ENCODE results near the gene TPST2.

Gene TPST2

DNA sequence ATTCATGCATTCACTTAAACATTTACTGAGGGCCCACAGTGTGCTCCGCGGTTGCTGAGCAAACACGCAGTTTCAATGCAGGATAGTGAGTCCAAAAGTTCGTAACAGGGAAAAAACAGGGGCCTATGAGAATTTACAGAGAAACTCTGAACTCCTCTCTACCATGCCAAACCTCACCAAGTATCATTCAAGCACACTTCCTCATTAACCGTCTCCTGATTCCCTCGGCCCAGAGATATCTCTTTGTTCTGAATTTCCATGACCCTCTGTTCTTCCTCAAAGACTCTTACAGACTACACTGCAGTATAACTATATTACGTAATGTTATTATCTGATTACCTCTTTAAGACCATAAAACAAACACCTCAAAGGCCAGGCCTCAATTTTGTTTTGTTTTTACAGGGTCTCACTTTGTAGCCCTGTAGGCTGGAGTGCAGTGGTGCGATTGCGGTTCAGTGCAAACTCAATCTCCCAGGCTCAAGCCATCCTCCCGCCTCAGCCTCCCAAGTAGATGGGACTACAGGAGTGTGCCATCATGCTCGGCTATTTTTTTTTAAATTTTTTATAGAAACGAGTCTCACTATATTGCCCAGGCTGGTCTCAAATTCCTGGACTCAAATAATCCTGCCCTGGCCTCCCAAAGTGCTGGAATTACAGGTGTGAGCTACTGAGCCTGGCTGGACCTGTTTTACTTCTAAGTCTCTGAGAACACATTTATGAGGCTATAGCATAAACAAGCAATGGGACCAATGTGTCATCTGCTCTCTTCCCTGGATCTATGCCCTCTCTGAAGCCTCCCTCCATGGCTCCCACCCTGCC lies 109.9 kb downstream of the TPST2 start:
- H3K4me3 ChIP-seq (ENCODE audit: low read length) = no peak overlapping the region
- WGBS (ENCODE audit: insufficient coverage, insufficient read length) = no CpG with 5 or more reads among the region's 12 CpGs
- DNase-seq (ENCODE audit: low read depth, low spot score) = no peak

DNA sequence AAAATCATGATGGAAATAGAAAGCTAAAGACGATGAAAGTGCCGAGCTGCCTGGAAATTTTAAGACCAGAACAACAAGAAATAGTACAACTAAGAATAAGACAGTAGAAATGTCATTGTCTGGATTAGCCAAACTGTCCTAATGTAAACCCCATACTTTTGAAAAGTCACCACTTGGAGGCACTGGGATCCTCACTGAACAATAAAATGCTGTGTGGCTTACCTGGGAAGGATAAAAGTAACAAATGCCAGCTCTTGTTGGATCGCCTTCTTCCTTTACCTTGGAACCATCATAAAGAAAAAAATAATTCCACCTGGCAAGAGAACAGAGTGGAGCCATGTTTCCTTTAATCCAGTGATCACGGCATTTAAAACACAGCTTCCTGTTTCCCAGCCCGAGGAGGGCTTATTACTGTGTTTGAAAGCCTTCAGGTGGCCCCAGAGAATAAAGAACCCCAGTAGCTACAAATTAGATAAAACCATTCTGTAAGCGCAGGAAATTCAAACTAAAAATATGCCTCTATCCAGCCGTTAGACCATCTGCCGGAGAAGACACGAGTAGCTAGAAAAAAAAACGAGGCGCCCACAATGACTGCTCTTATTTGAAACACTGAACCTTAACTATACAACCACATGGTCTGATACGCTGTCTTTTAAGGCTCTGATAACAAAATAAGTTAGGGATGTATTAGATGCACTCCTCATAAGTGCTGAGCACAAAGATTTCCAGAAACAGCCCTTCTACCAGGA lies 110.7 kb downstream of the TPST2 start:
- Histone ChIP-seq H3K36me3 (ENCODE audit: control insufficient read depth, insufficient read depth, low read length) (no peaks in the 10 kb centered on the region; the same call in 1 of the 2 replicates), H3K4me3 (ENCODE audit: low read length) (no peak overlapping the region), H3K27me3 (ENCODE audit: control insufficient read depth, insufficient read depth, low read length) (no peaks in the 10 kb centered on the region), H3K9me3 (ENCODE audit: control insufficient read depth, insufficient read depth, low read length) (no peaks in the 10 kb centered on the region), H3K4me1 (ENCODE audit: control insufficient read depth, insufficient read depth, low read length) (peaks cover 1% of the 10 kb centered on the region; the same call in 1 of the 2 replicates), H3K27ac (ENCODE audit: low read length) (no peak overlapping the region)
- DNase-seq (ENCODE audit: low read depth, low spot score) = no peak
- WGBS (ENCODE audit: insufficient coverage, insufficient read length) = no CpG with 5 or more reads among the region's 12 CpGs

More for the DNA sequence above, 109.9 kb downstream of the TPST2 start:
- Histone ChIP-seq H3K4me1 (ENCODE audit: control insufficient read depth, insufficient read depth, low read length) (peaks cover 1% of the 10 kb centered on the region; the same call in 1 of the 2 replicates), H3K9me3 (ENCODE audit: control insufficient read depth, insufficient read depth, low read length) (no peaks in the 10 kb centered on the region), H3K27ac (ENCODE audit: low read length) (no peak overlapping the region), H3K36me3 (ENCODE audit: control insufficient read depth, insufficient read depth, low read length) (no peaks in the 10 kb centered on the region; the same call in 1 of the 2 replicates), H3K27me3 (ENCODE audit: control insufficient read depth, insufficient read depth, low read length) (no peaks in the 10 kb centered on the region)

DNA sequence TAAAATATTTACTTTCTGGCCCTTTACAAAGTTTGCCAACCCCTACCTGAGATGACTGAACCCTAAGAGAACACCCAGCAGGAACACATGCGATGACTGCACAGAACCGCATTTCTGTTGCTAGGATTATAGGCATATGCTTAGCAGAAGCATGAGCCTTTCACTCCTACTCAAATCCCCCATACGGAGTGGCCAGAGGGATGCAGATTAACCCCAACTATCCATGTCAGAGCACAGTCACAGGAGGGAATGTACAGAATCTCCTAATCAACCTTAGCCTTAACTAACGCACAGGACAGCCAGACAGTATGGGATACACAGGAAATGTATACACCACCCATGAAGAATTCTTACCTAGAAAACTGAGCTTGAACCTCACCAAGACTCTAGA lies 112.6 kb downstream of the TPST2 start:
- Histone ChIP-seq H3K4me1 (ENCODE audit: control insufficient read depth, insufficient read depth, low read length) (no peaks in the 10 kb centered on the region), H3K9me3 (ENCODE audit: control insufficient read depth, insufficient read depth, low read length) (no peaks in the 10 kb centered on the region), H3K36me3 (ENCODE audit: control insufficient read depth, insufficient read depth, low read length) (no peaks in the 10 kb centered on the region; the same call in 1 of the 2 replicates), H3K27me3 (ENCODE audit: control insufficient read depth, insufficient read depth, low read length) (no peaks in the 10 kb centered on the region), H3K4me3 (ENCODE audit: low read length) (no peak overlapping the region), H3K27ac (ENCODE audit: low read length) (no peak overlapping the region)
- no peak for DNase-seq (ENCODE audit: low read depth, low spot score)
- no CpG with 5 or more reads among the region's 4 CpGs for WGBS (ENCODE audit: insufficient coverage, insufficient read length)

DNA sequence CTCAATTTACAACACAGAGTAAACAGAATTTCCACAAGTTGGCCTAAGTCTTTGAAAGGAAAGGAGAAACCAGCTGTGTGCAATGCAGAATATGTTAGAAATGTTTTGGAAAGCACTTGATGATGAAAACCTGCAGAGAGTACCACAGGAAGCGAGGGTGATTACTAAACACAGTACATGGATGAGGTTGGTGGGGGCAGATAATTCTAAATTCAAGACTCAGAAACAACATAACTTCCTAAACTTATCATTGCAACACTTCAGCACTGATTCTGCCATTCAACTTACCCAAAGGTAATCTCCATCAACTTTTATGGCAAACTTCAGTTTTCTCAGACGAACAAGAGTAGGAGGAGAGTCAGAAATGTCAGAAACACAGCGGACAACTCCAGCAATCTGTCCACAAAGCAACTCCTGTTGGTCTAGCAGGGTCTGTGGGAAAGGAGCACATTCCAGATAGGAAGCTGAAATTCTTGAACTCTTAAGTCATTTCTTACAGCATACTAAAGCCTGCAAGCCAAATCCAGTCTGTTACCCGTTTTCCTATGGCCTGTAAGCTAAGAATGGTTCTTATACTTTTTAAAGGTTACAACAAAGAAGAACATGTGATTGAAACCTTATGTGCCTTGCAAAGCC lies 113.1 kb downstream of the TPST2 start:
- H3K27me3 ChIP-seq (ENCODE audit: control insufficient read depth, insufficient read depth, low read length) = no peaks in the 10 kb centered on the region
- no peak overlapping the region for H3K27ac ChIP-seq (ENCODE audit: low read length)
- no peak for DNase-seq (ENCODE audit: low read depth, low spot score)
- no peaks in the 10 kb centered on the region for H3K9me3 ChIP-seq (ENCODE audit: control insufficient read depth, insufficient read depth, low read length)
- H3K4me1 ChIP-seq (ENCODE audit: control insufficient read depth, insufficient read depth, low read length) = no peaks in the 10 kb centered on the region
- WGBS (ENCODE audit: insufficient coverage, insufficient read length) = no CpG with 5 or more reads among the region's 4 CpGs
- no peak overlapping the region for H3K4me3 ChIP-seq (ENCODE audit: low read length)
- no peaks in the 10 kb centered on the region; the same call in 1 of the 2 replicates for H3K36me3 ChIP-seq (ENCODE audit: control insufficient read depth, insufficient read depth, low read length)

DNA sequence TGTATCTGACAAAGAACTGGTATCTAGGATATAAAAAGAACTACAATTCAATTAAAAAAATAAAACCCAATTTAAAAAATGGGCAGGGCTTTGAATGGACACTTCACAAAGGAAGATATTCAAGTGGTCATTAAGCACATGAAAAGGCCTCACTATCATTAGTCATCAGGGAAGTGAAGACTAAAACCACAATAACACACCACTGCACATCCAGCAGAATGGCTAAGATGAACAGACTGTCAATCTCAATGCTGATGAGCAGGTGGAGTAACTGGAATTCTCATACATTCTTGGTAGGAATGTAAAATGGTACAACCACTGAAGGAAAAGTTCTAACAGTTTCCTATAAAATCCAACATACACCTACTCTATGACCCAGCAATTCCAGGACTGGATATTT lies 115.2 kb downstream of the TPST2 start:
- H3K27ac ChIP-seq (ENCODE audit: low read length) = no peak overlapping the region
- no peaks in the 10 kb centered on the region for H3K9me3 ChIP-seq (ENCODE audit: control insufficient read depth, insufficient read depth, low read length)
- peaks cover 15% of the 10 kb centered on the region; the same call in 1 of the 2 replicates for H3K36me3 ChIP-seq (ENCODE audit: control insufficient read depth, insufficient read depth, low read length)
- no peak for DNase-seq (ENCODE audit: low read depth, low spot score)
- H3K27me3 ChIP-seq (ENCODE audit: control insufficient read depth, insufficient read depth, low read length) = no peaks in the 10 kb centered on the region
- H3K4me1 ChIP-seq (ENCODE audit: control insufficient read depth, insufficient read depth, low read length) = no peaks in the 10 kb centered on the region
- no peak overlapping the region for H3K4me3 ChIP-seq (ENCODE audit: low read length)
